HEK293T (cell line): ENCODE results near the gene BRD3.

ENCODE experiments used
- CTCF ChIA-PET: fragments of 350-600 bp; formaldehyde crosslinking; extraction: SDS; loops from one replicate; lab custom pipeline; 2021; ENCODE audit warnings: antibody characterized with exemption, inconsistent platforms; lab: Yijun Ruan, JAX
- POLR2A ChIA-PET: fragments of 350-600 bp; formaldehyde crosslinking; extraction: SDS; loops from one replicate; lab custom pipeline; 2020; ENCODE audit warnings: antibody characterized with exemption, inconsistent platforms; lab: Yijun Ruan, JAX
- DNase-seq: peaks from one replicate; pipeline ENCODE4 v3.0.0; 2012; ENCODE audit warnings: mixed read lengths; ENCODE audit errors: extremely low spot score
- ARNT ChIP-seq: fragments of 450-650 bp; IDR thresholded peaks from 2 replicates; pipeline ENCODE4 v1.6.1; 2017; ENCODE audit warnings: mild to moderate bottlenecking
- BHLHE40 ChIP-seq: fragments of 450-650 bp; IDR thresholded peaks from 2 replicates; pipeline ENCODE4 v1.6.1; 2016; ENCODE audit warnings: mild to moderate bottlenecking, moderate library complexity, borderline replicate concordance
- CTBP1 ChIP-seq: fragments of 450-650 bp; IDR thresholded peaks from 2 replicates; pipeline ENCODE4 v1.6.1; 2016; ENCODE audit warnings: borderline replicate concordance
- ELF4 ChIP-seq: fragments of 450-650 bp; IDR thresholded peaks from 2 replicates; pipeline ENCODE4 v1.6.1; 2017; ENCODE audit warnings: antibody characterized with exemption
- FOXA1 ChIP-seq: fragments of 450-650 bp; IDR thresholded peaks from 2 replicates; pipeline ENCODE4 v1.6.1; 2016; ENCODE audit warnings: mild to moderate bottlenecking
- FOXK2 ChIP-seq: fragments of 450-650 bp; IDR thresholded peaks from 2 replicates; pipeline ENCODE4 v1.6.1; 2016; ENCODE audit warnings: mild to moderate bottlenecking
- FOXM1 ChIP-seq: fragments of 450-650 bp; IDR thresholded peaks from 2 replicates; pipeline ENCODE4 v1.6.1; 2017; ENCODE audit warnings: mild to moderate bottlenecking, borderline replicate concordance
- HDGF ChIP-seq: fragments of 450-650 bp; IDR thresholded peaks from 2 replicates; pipeline ENCODE4 v1.6.1; 2017; ENCODE audit warnings: antibody characterized with exemption, borderline replicate concordance
- L3MBTL2 ChIP-seq: fragments of 450-650 bp; conservative IDR thresholded peaks from 2 replicates; pipeline ENCODE4 v1.6.1; 2016; ENCODE audit warnings: mild to moderate bottlenecking
- LEF1 ChIP-seq: fragments of 450-650 bp; IDR thresholded peaks from 2 replicates; pipeline ENCODE4 v1.6.1; 2017; ENCODE audit warnings: mild to moderate bottlenecking, borderline replicate concordance
- NFRKB ChIP-seq: fragments of 450-650 bp; IDR thresholded peaks from 2 replicates; pipeline ENCODE4 v1.6.1; 2016; ENCODE audit warnings: mild to moderate bottlenecking, moderate library complexity
- SP1 ChIP-seq: fragments of 450-650 bp; IDR thresholded peaks from 2 replicates; pipeline ENCODE4 v1.6.1; 2017
- SUZ12 ChIP-seq: fragments of 450-650 bp; IDR thresholded peaks from 2 replicates; pipeline ENCODE4 v1.6.1; 2016; ENCODE audit warnings: mild to moderate bottlenecking
- TARDBP ChIP-seq: fragments of 450-650 bp; IDR thresholded peaks from 2 replicates; pipeline ENCODE4 v1.6.1; 2016
- ZNF384 ChIP-seq: fragments of 450-650 bp; IDR thresholded peaks from 2 replicates; pipeline ENCODE4 v1.6.1; 2016
- TF ChIP-seq, protein P1 (sequence below): fragments of 450-650 bp; IDR thresholded peaks from 2 replicates; pipeline ENCODE4 v1.6.1; 2016

BRD3 gene

DNA sequence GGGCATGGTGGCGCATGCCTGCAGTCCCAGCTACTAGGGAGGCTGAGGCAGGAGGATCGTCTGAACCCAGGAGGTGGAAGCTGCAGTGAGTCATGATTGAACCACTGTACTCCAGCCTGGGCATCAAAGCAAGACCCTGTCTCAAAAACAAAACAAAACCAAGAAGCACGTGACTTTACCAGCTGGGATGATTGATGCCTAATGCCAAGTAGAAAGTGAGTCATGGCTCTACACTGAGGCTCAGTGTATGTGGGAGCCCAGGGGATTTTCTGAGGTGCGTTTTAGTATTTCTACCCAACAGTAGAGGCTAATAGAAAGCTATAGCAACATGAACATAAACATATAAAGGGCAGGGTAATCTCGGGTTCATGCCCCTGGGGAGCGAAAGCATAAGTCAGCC, 56.4 kb downstream of the BRD3 start:
- ChIA-PET CTCF (no interaction called here), POLR2A (no interaction called here)
- DNase-seq = no peak
- no peak for TF ChIP-seq FOXA1
- no peak for TF ChIP-seq SUZ12
- no peak for TF ChIP-seq ELF4
- no peak for TF ChIP-seq FOXK2
- TF ChIP-seq L3MBTL2 = no peak
- TF ChIP-seq BHLHE40 = no peak
- TF ChIP-seq SP1 = no peak
- no peak for TF ChIP-seq HDGF
- no peak for TF ChIP-seq ARNT
- no peak for TF ChIP-seq TARDBP
- TF ChIP-seq NFRKB = no peak
- TF ChIP-seq, protein P1, sequence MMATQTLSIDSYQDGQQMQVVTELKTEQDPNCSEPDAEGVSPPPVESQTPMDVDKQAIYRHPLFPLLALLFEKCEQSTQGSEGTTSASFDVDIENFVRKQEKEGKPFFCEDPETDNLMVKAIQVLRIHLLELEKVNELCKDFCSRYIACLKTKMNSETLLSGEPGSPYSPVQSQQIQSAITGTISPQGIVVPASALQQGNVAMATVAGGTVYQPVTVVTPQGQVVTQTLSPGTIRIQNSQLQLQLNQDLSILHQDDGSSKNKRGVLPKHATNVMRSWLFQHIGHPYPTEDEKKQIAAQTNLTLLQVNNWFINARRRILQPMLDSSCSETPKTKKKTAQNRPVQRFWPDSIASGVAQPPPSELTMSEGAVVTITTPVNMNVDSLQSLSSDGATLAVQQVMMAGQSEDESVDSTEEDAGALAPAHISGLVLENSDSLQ = no peak
- TF ChIP-seq LEF1 = no peak
- no peak for TF ChIP-seq FOXM1
- TF ChIP-seq ZNF384 = no peak
- TF ChIP-seq CTBP1 = no peak

DNA sequence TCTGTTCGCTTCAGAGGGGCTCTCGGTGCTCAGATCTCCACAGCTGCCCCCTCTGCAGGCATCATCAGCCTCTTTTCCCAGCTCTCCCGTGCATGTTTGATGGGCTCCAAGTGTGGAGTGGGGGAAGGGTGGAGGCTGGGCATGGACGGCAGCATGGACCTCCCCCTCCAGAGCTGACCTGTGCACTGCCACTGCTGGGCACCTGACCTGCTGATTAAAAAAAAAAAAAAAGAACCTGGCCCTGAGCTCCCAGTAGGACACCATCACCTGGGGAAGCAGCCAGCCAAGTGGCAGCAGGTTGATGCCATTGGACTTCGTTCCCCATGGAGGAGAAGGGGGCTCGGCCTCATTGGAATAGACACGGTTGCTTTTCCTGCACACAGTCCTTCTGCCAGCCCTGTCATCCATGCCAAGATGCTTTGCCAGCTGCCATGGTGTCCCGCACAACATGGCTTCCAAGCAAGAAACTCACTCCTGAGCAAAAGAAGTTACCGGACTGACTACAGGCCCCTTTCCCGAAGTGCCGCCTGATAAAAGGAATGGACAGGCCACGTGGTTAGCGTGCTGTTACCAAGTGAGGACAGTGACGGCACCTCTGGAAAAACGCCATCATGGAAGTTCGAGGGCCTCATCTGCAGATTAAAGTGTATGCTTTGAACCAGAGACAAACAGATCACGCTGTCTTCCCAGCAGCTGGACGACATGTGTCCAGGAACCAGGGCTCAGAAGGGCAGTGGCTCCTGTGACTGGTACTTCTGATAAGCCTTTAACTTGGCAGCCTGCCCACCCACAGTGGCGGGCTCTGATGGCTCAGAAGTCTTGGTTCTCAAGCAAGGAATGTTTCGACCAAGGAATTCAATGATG, 57.3 kb downstream of the BRD3 start:
- POLR2A ChIA-PET = no interaction called here
- no peak for DNase-seq
- CTCF ChIA-PET = no interaction called here
- TF ChIP-seq BHLHE40 (no peak), SUZ12 (no peak), HDGF (no peak), ZNF384 (no peak), ELF4 (no peak)
- TF ChIP-seq, protein P1 = no peak

DNA sequence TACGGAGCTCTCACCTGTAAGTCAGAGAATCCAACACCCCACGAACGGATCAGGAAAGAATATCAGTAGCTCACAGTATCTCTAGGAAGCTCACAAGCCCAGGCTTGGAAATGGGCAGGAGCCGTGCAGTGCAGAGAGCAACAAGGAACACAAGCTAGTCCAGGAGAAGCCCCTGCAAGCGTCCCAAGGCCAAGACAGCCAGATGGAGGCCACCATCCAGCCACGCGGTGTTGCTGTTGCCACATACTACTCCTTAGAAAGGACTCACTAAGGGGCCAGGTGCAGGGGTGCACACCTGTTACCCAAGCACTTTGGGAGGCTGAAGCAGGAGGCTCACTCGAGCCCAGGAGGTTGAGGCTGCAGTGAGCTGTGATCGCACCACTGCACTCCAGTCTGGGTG, 60.3 kb downstream of the BRD3 start:
- DNase-seq = no peak
- TF ChIP-seq, protein P1 = no peak
- TF ChIP-seq CTBP1 (no peak), FOXK2 (no peak), BHLHE40 (no peak), ARNT (no peak), L3MBTL2 (no peak), SUZ12 (no peak), TARDBP (no peak), NFRKB (no peak), FOXM1 (no peak), HDGF (no peak)
- ChIA-PET POLR2A (no interaction called here), CTCF (no interaction called here)

DNA sequence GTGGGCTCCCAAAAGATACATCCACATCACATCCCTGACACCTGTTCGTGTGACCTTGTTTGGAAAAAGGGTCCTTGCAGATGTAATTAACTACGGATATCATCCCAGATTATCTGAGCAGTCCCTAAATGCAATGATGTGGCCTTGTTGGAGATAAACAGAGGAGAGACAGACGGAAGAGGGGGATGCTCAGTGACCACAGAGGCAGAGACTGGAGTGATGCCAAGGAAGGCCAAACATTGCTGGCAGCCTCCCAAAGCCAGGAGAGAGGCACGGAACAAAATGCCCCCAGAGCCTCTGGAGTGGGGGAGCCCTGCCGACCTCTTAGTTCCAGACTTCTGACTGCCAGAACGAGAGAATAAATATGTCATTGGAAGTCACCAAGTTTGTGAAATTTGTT, 60.7 kb downstream of the BRD3 start:
- TF ChIP-seq SUZ12 (no peak), FOXA1 (no peak), L3MBTL2 (no peak), BHLHE40 (no peak), CTBP1 (no peak), NFRKB (no peak), TARDBP (no peak), LEF1 (no peak), FOXM1 (no peak), FOXK2 (no peak), ELF4 (no peak), ZNF384 (no peak), ARNT (no peak), SP1 (no peak), HDGF (no peak)
- TF ChIP-seq, protein P1 = no peak
- POLR2A ChIA-PET = no interaction called here
- DNase-seq = no peak
- CTCF ChIA-PET = no interaction called here

DNA sequence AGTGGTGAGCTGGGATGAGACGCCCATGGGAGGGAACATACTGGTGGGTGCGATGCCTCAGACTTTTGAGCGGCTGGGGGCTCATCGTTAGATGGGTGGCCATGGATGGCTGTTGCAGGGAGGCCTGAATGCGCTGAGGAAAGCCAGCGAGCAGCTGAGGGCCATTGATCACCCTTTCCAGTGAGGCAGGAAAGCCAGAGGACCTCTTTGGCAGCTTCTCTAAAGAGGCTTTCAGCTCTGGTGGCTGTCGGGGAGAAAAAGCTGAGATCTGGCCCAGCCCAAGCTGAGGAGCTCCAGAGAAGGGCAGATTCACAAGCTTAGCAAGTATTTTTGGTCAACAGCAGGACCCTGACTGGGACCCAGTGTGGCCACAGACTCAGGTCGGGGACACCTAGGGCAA, 62.4 kb downstream of the BRD3 start:
- DNase-seq = no peak
- CTCF ChIA-PET = interaction anchor here (2.0 kb wide), 1 partner anchor 10 kb away, joined by 8 read pairs; no protein-coding TSS in a partner anchor
- POLR2A ChIA-PET = interaction anchor here (1.2 kb wide), 1 partner anchor 12 kb away, joined by 3 read pairs; no protein-coding TSS in a partner anchor
- TF ChIP-seq HDGF = no peak
- no peak for TF ChIP-seq BHLHE40
- TF ChIP-seq TARDBP = no peak
- TF ChIP-seq, protein P1 = no peak
- no peak for TF ChIP-seq LEF1
- no peak for TF ChIP-seq NFRKB
- no peak for TF ChIP-seq ZNF384
- no peak for TF ChIP-seq SP1
- no peak for TF ChIP-seq L3MBTL2
- no peak for TF ChIP-seq ARNT
- no peak for TF ChIP-seq CTBP1
- no peak for TF ChIP-seq FOXM1
- no peak for TF ChIP-seq SUZ12
- no peak for TF ChIP-seq FOXA1
- TF ChIP-seq ELF4 = no peak
- TF ChIP-seq FOXK2 = no peak
